GM18511 (cell line): ENCODE data around the gene C14orf119.

Source experiments
- ATAC-seq: cut with Tn5 transposase; IDR thresholded peaks from one replicate; pipeline ENCODE4 v1.9.1; 2021; ENCODE audit warnings: mild to moderate bottlenecking, moderate library complexity; ENCODE audit not compliant: unreplicated experiment

The C14orf119 gene

GRCh38 chr14:23124337-23124954 is 29.1 kb downstream of the C14orf119 start:
- ATAC-seq = no peak

- no peak for ATAC-seq
Observed at GRCh38 chr14:23125011-23125410, 29.7 kb downstream of the C14orf119 start.

- no peak for ATAC-seq
Observed at GRCh38 chr14:23125933-23126524, 30.7 kb downstream of the C14orf119 start.

GRCh38 chr14:23126548-23127278 is 31.4 kb downstream of the C14orf119 start:
- ATAC-seq = no peak

- no peak for ATAC-seq
Observed at GRCh38 chr14:23127861-23128260, 32.6 kb downstream of the C14orf119 start.

GRCh38 chr14:23128969-23129758 is 33.9 kb downstream of the C14orf119 start:
- no peak for ATAC-seq

DNA sequence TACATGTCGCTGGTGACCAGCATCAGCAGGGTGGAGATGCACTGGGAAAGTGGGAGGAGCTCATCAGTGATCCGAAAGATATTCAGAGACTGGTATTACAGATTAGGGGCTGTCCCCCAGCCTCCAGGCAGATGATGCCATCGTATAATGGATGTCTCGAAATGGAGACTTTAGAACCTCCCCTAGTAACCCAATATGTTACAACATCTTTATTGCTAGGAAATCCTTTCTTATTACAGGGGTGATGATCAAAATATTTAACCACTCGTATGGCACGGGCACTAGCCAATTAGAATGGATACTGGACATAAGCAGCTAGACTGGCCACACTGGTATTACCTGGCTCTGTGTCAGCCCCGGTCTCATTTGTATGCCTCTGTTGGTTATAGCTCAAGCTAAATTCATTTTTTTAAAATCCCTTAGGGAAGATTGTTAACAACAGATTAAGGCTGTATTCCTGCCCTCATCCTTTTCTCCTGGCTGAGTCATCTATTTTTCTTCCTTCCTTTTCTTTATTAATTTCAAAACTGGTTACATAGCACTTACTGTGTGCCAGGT is 34.5 kb downstream of the C14orf119 start:
- ATAC-seq = no peak

- no peak for ATAC-seq
Observed at GRCh38 chr14:23130871-23131270, 35.6 kb downstream of the C14orf119 start.

GRCh38 chr14:23131482-23131881 is 36.2 kb downstream of the C14orf119 start:
- ATAC-seq = no peak

GRCh38 chr14:23132970-23133369 is 37.7 kb downstream of the C14orf119 start:
- ATAC-seq = no peak

DNA sequence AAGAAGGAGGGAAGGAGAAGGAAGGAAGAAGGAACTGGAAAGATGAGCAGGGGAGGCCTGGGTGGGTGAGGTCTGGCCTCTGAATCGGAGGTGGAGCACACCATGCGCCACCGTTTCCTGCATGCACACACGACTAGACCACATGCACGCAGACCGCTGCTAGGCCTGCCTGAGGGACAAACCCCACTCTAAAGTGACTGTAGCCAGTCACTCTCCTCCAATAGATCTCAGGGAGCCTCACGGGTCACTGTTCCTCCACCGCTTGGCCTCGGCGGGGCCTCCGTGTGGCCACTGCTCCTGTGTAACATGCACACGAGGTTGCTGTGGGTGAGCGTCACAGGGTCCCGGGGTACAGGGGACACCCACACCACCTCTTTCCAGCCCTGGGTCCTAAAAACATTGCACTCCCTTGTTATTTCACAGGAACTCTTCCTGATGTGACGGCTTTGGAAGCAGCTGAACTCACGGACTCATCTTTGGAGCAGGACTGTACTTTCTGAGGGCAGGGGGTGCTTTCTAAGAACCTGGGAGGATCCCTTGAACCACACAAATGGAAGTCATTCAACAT is 41.3 kb downstream of the C14orf119 start:
- no peak for ATAC-seq

- no peak for ATAC-seq
Observed at GRCh38 chr14:23137192-23137812, 42.0 kb downstream of the C14orf119 start.

- no peak for ATAC-seq
Observed at GRCh38 chr14:23137813-23138535, 42.7 kb downstream of the C14orf119 start.

DNA sequence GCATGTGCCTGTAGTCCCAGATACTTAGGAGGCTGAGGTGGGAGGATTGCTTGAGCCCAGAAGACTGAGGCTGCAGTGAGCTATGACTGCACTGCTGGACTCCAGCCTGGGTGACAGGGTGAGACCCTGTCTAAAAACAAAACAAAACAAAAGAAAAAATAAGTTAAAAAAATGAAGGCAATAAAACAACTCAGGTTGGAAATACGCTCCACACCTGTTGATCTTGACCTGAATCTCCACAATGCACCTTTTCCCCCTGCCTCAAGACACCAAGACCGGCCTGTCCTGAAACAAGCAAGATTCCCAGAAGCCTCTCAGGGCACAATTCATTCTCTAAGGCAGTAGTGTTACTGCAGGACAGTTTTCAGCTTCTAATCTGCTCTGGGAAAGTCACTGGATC is 44.6 kb downstream of the C14orf119 start:
- no peak for ATAC-seq

GRCh38 chr14:23140371-23140770 is 45.1 kb downstream of the C14orf119 start:
- no peak for ATAC-seq

DNA sequence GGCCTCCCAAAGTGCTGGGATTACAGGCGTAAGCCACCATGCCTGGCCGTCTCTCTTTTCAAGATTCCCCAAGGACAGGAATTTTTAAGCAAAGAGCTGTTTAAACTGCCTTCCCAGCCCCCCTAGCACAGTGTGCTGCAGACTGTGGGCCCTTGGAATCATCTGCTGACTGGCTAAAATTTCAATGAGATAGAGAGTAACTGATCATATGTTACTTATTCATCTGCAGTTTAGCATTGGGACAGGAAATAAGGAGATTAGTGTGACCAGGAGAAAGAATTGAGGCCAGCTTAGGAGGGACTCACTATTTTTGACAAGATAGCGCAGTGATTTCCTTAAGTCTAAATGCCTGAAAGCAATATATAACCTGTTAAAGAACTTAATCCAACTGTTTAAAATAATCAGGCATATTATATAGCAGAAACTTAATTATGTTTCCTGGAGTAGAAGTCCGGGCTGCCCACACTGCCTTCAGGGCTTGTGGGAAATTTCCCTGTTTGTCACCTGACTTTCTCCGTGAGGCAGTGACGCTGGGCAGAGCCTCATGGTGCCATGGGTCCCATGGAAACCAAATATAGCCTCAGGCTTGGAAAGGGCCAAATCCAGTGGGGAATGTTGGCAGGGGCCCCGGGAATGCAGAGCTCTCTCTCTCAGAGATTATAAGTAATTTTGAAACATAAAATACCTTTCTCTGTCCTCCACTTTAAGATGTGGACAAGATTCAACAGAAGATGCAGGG is 46.6 kb downstream of the C14orf119 start:
- ATAC-seq = no peak

DNA sequence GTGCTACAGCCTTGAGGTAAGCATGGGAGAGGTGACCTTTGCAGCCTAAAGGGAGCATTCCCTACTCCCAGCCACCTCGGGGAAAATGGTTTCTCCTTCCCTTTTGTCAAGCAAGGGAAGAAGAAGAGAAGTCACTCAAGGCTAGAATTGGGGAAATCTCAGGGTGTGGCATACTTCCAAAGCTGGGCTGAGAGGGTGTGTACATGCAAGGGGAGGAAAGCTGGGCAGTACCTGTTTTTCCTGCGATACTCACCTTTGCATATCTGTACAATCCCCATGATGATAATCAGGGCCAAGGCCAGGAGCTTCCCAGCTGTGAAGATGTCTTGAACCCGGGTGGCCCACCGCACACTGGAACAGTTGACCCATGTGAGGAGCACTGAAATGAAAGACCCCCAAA is 47.5 kb downstream of the C14orf119 start:
- no peak for ATAC-seq

GRCh38 chr14:23143911-23144310 is 48.6 kb downstream of the C14orf119 start:
- no peak for ATAC-seq

DNA sequence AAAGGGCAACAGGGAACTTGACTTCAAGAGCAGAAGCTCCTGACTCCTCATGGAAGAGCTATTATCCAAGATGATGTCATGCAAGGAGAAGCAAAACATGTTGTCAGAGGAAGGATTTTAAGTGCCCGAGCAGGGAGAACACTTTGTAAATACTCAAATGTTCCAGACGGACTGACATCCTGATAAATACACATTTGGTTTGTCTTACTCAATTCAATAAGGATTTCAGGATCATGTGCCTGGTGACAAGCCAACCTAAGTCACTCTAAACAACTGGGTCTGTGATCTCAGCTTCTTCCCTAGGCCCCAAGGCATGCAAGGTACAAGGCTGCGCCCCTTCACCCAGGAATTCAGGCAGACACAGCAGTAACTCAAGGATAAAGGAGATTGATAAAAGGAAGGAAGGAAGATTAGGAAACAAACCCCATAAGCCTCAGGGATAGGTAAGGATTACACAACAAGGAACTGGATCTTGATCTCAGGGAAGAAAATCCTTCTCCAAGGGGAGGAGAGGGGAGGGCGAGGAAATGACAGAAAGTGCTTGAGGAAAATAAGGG is 50.6 kb downstream of the C14orf119 start:
- ATAC-seq = no peak
